Breast epithelium (tissue), 3 donors: ENCODE data around the gene PPP2R5D.

Source experiments
- POLR2A ChIP-seq: fragments of 450-650 bp; IDR thresholded peaks from one replicate; pipeline ENCODE4 v1.6.1; 2016; ENCODE audit warnings: antibody characterized with exemption, mild to moderate bottlenecking, moderate library complexity
- TF ChIP-seq, protein P1 (sequence below), 3 donors: fragments of 450-650 bp; IDR thresholded peaks; one replicate each; pipeline ENCODE4 v1.5.1; 2016 to 2017; ENCODE audit warnings: antibody characterized with exemption in 3 of 3, mild to moderate bottlenecking in 3 of 3, moderate library complexity in 3 of 3

DNA sequence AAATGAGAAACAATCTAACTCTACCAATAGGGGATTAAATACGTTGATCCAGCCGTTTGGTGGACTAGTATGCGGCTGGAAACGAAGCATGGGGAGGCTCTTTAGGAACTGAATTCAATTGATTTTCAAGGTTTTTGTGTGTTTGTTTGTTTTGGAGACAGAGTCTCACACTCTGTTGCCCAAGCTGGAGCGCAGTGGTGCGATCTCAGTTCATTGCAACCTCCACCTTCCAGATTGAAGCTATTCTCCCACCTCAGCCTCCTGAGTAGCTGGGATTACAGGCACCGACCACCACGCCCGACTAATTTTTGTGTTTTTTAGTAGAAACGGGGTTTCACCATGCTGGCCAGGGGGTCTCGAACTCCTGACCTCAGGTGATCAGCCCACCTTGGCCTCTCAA lies 48.0 kb upstream of the PPP2R5D start:
- TF ChIP-seq POLR2A: no peak
- TF ChIP-seq, protein P1, sequence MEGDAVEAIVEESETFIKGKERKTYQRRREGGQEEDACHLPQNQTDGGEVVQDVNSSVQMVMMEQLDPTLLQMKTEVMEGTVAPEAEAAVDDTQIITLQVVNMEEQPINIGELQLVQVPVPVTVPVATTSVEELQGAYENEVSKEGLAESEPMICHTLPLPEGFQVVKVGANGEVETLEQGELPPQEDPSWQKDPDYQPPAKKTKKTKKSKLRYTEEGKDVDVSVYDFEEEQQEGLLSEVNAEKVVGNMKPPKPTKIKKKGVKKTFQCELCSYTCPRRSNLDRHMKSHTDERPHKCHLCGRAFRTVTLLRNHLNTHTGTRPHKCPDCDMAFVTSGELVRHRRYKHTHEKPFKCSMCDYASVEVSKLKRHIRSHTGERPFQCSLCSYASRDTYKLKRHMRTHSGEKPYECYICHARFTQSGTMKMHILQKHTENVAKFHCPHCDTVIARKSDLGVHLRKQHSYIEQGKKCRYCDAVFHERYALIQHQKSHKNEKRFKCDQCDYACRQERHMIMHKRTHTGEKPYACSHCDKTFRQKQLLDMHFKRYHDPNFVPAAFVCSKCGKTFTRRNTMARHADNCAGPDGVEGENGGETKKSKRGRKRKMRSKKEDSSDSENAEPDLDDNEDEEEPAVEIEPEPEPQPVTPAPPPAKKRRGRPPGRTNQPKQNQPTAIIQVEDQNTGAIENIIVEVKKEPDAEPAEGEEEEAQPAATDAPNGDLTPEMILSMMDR (IDR thresholded peaks at IDR 0.05): no peak
